ENCODE measurements around the gene CPT2.

GRCh38 chr1:53190210-53190611 lies 6.4 kb upstream of the CPT2 start:
- TF ChIP-seq POLR2A (IDR thresholded peaks at IDR 0.05; ENCODE audit: low read depth, low read length) (no peak), TAF1 (IDR thresholded peaks at IDR 0.05; ENCODE audit: low read depth, low read length) (no peak), POLR2AphosphoS5 (IDR thresholded peaks at IDR 0.05; ENCODE audit: low read depth, low read length) (no peak)

Data from GM12891 (cell line).